Mesenchymal stem cell (in vitro differentiated cells and primary cell): ENCODE data around the gene KRTAP10-12. TPM values are rescaled to one million over a fixed set of nuclear protein-coding genes. Genes with fewer than 3 reads are reported as not detected.
"Not testable (repeated sequence)": the region's sequence is repeated elsewhere in the genome, so short reads cannot be mapped to it uniquely, and the experiment has no call there.

Source experiments
- DNase-seq: peaks from one replicate; pipeline ENCODE4 v3.0.0-alpha.2; 2013
- H2AFZ ChIP-seq: one replicate; pipeline ENCODE4 v1.6.1; 2013; ENCODE audit warnings: low read depth, mild to moderate bottlenecking, control low read depth, inconsistent platforms, low read length, moderate library complexity
- H2AK5ac ChIP-seq: 2 replicates; pipeline ENCODE4 v1.6.1; 2013; ENCODE audit warnings: low read length, moderate library complexity, mild to moderate bottlenecking, inconsistent platforms; ENCODE audit not compliant: severe bottlenecking
- H2BK120ac ChIP-seq: one replicate; pipeline ENCODE4 v1.6.1; 2013; ENCODE audit warnings: low read depth, mild to moderate bottlenecking, inconsistent platforms, low read length, moderate library complexity
- H2BK12ac ChIP-seq, 2 experiments: one replicate each; pipeline ENCODE4 v1.6.1; 2013; ENCODE audit warnings: inconsistent platforms in 2 of 2, low read length in 2 of 2, mild to moderate bottlenecking in 2 of 2, moderate library complexity in 2 of 2, control low read depth in 1 of 2
- H2BK15ac ChIP-seq: one replicate; pipeline ENCODE4 v1.6.1; 2013; ENCODE audit warnings: mild to moderate bottlenecking, low read depth, inconsistent platforms; ENCODE audit not compliant: poor library complexity, severe bottlenecking
- H2BK5ac ChIP-seq: 2 replicates; pipeline ENCODE4 v1.6.1; 2013; ENCODE audit warnings: low read depth, mild to moderate bottlenecking, low read length, control low read depth, inconsistent platforms; ENCODE audit not compliant: poor library complexity, severe bottlenecking
- H3K14ac ChIP-seq, 2 experiments: one replicate each; pipeline ENCODE4 v1.6.1; 2013; ENCODE audit warnings: inconsistent platforms in 2 of 2, low read length in 2 of 2, control low read depth in 1 of 2, mild to moderate bottlenecking in 1 of 2, moderate library complexity in 1 of 2
- H3K18ac ChIP-seq, 2 experiments: one replicate each; pipeline ENCODE4 v1.6.1; 2013; ENCODE audit warnings: inconsistent platforms in 2 of 2, low read length in 2 of 2, control low read depth in 1 of 2, low read depth in 1 of 2, mild to moderate bottlenecking in 1 of 2
- H3K23ac ChIP-seq, 2 experiments: one replicate each; pipeline ENCODE4 v1.6.1; 2013; ENCODE audit warnings: inconsistent platforms in 2 of 2, low read length in 2 of 2, mild to moderate bottlenecking in 2 of 2, moderate library complexity in 2 of 2, control low read depth in 1 of 2
- H3K27ac ChIP-seq: 2 replicates; pipeline ENCODE4 v1.5.1; 2013; ENCODE audit warnings: mild to moderate bottlenecking, moderate library complexity, low read length, control low read depth, inconsistent platforms; ENCODE audit not compliant: poor library complexity, severe bottlenecking
- H3K27me3 ChIP-seq, 2 experiments: 2 replicates each; pipeline versions ENCODE4 v1.6.1 to v1.7.0; 2013; ENCODE audit warnings: low read length in 2 of 2, mild to moderate bottlenecking in 2 of 2, moderate library complexity in 2 of 2, control low read depth in 1 of 2, inconsistent platforms in 1 of 2; ENCODE audit not compliant: control insufficient read depth in 1 of 2, insufficient read depth in 1 of 2
- H3K36me3 ChIP-seq, 2 experiments: 2 replicates each; pipeline versions ENCODE4 v1.6.1 to v1.7.0; 2013; ENCODE audit warnings: low read length in 2 of 2, control low read depth in 1 of 2, inconsistent platforms in 1 of 2, low read depth in 1 of 2, mild to moderate bottlenecking in 1 of 2; ENCODE audit not compliant: insufficient read depth in 2 of 2, control insufficient read depth in 1 of 2
- H3K4ac ChIP-seq, 2 experiments: one replicate each; pipeline ENCODE4 v1.6.1; 2013; ENCODE audit warnings: inconsistent platforms in 2 of 2, low read length in 2 of 2, mild to moderate bottlenecking in 2 of 2, moderate library complexity in 2 of 2, control low read depth in 1 of 2, low read depth in 1 of 2
- H3K4me1 ChIP-seq: 2 replicates; pipeline ENCODE4 v1.6.1; 2013; ENCODE audit warnings: low read depth, low read length, control low read depth; ENCODE audit not compliant: control insufficient read depth, insufficient read depth
- H3K4me2 ChIP-seq: 2 replicates; pipeline ENCODE4 v1.6.1; 2013; ENCODE audit warnings: low read length, mild to moderate bottlenecking, inconsistent platforms; ENCODE audit not compliant: poor library complexity, severe bottlenecking
- H3K4me3 ChIP-seq, 2 experiments: 2 replicates each; pipeline versions ENCODE4 v1.5.1 to v1.7.0; 2013; ENCODE audit warnings: low read length in 2 of 2, mild to moderate bottlenecking in 2 of 2, control low read depth in 1 of 2, low read depth in 1 of 2; ENCODE audit not compliant: insufficient read depth in 1 of 2
- H3K79me1 ChIP-seq: replicated peaks from 2 replicates; pipeline ENCODE4 v1.6.1; 2013; ENCODE audit warnings: mild to moderate bottlenecking, control low read depth, low read length, inconsistent platforms; ENCODE audit not compliant: poor library complexity, severe bottlenecking
- H3K9ac ChIP-seq: 2 replicates; pipeline ENCODE4 v1.7.0; 2013; ENCODE audit warnings: mild to moderate bottlenecking, low read length, moderate library complexity
- H3K9me3 ChIP-seq: 2 replicates; pipeline ENCODE4 v1.7.0; 2013; ENCODE audit warnings: mild to moderate bottlenecking, low read length; ENCODE audit not compliant: control insufficient read depth
- H4K8ac ChIP-seq: one replicate; pipeline ENCODE4 v1.6.1; 2013; ENCODE audit warnings: inconsistent platforms, mild to moderate bottlenecking, low read length, moderate library complexity
- H4K91ac ChIP-seq: one replicate; pipeline ENCODE4 v1.6.1; 2013; ENCODE audit warnings: mild to moderate bottlenecking, low read length, inconsistent platforms
- WGBS: methylation state at CpG from one replicate; pipeline ENCODE4 v1.1.7; 2013; ENCODE audit warnings: mixed read lengths; 5-methylcytosine and 5-hydroxymethylcytosine counted together
- polyA plus RNA-seq, 2 experiments: library from polyadenylated mRNA; stranded (reverse); fragments of 200-250 nt; gene quantifications; one replicate each; pipeline ENCODE4 v1.2.3, GENCODE V29; 2013

Gene KRTAP10-12, protein sequence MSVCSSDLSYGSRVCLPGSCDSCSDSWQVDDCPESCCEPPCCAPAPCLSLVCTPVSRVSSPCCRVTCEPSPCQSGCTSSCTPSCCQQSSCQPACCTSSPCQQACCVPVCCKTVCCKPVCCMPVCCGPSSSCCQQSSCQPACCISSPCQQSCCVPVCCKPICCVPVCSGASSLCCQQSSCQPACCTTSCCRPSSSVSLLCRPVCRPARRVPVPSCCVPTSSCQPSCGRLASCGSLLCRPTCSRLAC
- not detected for polyA plus RNA-seq (2013, experiment 1 of 2)
- not detected for polyA plus RNA-seq (2013, experiment 2 of 2)

DNA sequence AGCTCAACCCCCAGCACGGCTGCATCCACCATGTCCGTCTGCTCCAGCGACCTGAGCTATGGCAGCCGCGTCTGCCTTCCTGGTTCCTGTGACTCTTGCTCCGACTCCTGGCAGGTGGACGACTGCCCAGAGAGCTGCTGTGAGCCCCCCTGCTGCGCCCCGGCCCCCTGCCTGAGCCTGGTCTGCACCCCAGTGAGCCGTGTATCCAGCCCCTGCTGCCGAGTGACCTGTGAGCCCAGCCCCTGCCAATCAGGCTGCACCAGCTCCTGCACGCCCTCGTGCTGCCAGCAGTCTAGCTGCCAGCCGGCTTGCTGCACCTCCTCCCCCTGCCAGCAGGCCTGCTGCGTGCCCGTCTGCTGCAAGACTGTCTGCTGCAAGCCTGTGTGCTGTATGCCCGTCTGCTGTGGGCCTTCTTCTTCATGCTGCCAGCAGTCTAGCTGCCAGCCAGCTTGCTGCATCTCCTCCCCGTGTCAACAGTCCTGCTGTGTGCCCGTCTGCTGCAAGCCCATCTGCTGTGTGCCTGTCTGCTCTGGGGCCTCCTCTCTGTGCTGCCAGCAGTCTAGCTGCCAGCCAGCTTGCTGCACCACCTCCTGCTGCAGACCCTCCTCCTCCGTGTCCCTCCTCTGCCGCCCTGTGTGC is at the start of gene KRTAP10-12:
KRTAP10-12 (plus strand) TSS at position 1 of the 639 bp plus-strand sequence; CDS start at position 31, 30 bp downstream.
- H3K9ac ChIP-seq, H3K18ac ChIP-seq, H4K91ac ChIP-seq, DNase-seq, H2BK15ac ChIP-seq, H3K4ac ChIP-seq, H2BK5ac ChIP-seq, H3K36me3 ChIP-seq, H4K8ac ChIP-seq, H2BK12ac ChIP-seq, H2BK120ac ChIP-seq, H3K27ac ChIP-seq, H3K4me2 ChIP-seq, H3K79me1 ChIP-seq, H3K4me3 ChIP-seq, H2AK5ac ChIP-seq: not testable (repeated sequence)
- H3K4me1 ChIP-seq: peaks cover 12% of the 10 kb centered on the region
- H3K14ac ChIP-seq: peak within 1 kb of the TSS in 1 of 2 experiments; percentile 31
- peaks cover 18% of the 10 kb centered on the region for H3K9me3 ChIP-seq
- 35% methylated on average over 17 of the region's 21 CpGs for WGBS
- peak within 1 kb of the TSS; percentile 19 for H2AFZ ChIP-seq
- H3K27me3 ChIP-seq: peaks cover 60 to 67% of the 10 kb centered on the region in 2 experiments
- H3K23ac ChIP-seq: peak within 1 kb of the TSS in 1 of 2 experiments; percentile 64

DNA sequence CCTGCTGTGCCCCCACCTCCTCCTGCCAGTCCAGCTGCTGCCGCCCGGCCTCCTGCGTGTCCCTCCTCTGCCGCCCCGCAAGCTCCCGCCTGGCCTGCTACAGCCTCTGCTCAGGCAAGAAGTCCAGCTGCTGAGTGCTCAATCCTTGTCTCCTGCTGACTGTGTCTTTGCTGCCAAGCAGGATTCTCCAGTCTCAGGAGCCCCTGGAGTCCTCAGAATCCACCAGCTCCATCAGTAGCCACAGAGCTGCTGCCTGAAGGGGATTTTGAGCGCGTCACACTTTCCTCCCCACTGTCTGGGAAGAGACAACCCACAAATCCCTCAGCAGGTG is 49.8 kb upstream of the KRTAP10-12 start:
- Histone ChIP-seq H3K4me3 (no peak overlapping the region), H2BK12ac (no peak overlapping the region), H2BK15ac (no peak overlapping the region), H2BK5ac (no peak overlapping the region), H2AK5ac (no peak overlapping the region), H3K4me2 (no peak overlapping the region), H3K27ac (no peak overlapping the region), H3K36me3 (no peaks in the 10 kb centered on the region), H4K91ac (no peak overlapping the region), H4K8ac (no peak overlapping the region), H3K9ac (no peak overlapping the region), H3K79me1 (no peaks in the 10 kb centered on the region), H3K14ac (no peak overlapping the region), H2AFZ (no peak overlapping the region), H3K9me3 (peaks cover 26% of the 10 kb centered on the region), H2BK120ac (no peak overlapping the region), H3K23ac (no peak overlapping the region), H3K18ac (no peak overlapping the region), H3K4me1 (no peaks in the 10 kb centered on the region), H3K27me3 (peaks cover 3 to 10% of the 10 kb centered on the region in 2 experiments), H3K4ac (no peak overlapping the region)
- no peak for DNase-seq
- 57% methylated on average over 8 of the region's 8 CpGs for WGBS

DNA sequence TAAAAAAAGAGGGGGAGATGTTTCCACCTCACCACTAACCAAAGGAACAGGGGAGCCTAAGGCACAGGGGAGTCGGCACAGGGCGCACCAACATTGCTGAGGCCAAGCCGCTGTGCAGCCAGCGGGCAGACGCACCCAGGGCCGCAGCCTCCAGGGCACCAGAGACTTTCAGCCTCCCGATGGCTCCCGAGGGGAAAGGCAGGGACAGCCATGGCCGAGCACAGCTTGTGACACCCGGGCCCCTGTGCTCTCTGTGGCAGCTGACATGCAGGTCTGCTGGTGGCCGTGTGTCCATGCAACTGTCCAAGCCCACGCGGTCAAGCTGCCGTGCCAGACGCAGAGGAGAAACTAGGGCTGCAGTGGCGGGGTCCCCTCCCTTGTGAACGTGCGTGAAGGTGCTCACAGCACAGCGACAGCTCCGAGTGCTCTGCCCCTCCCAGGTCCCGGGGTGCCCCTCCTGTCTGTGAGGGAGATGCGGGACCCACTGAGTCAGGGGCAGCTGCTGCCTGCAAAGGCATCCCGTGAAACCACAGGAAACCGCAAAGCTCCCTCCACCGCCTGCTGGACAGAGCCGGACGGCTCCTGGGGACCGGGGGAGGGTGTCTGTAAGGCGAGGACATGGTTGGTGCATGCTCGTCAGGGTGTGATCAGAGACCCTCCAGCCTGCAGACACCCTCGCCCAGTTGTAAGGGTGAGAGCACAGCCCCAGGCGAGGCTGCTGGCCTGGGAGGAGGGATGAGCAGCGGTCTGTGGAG is 48.2 kb upstream of the KRTAP10-12 start:
- H2AFZ ChIP-seq: no peak overlapping the region
- no peak overlapping the region for H3K27ac ChIP-seq
- WGBS: 90% methylated on average over 33 of the region's 33 CpGs
- no peak overlapping the region for H2AK5ac ChIP-seq
- H2BK120ac ChIP-seq: no peak overlapping the region
- no peaks in the 10 kb centered on the region for H3K79me1 ChIP-seq
- H3K4me3 ChIP-seq: no peak overlapping the region
- H2BK12ac ChIP-seq: no peak overlapping the region
- no peak overlapping the region for H3K9ac ChIP-seq
- H3K36me3 ChIP-seq: no peaks in the 10 kb centered on the region
- H3K4me1 ChIP-seq: no peaks in the 10 kb centered on the region
- peaks cover 15% of the 10 kb centered on the region for H3K9me3 ChIP-seq
- no peak overlapping the region for H2BK5ac ChIP-seq
- H4K91ac ChIP-seq: no peak overlapping the region
- H3K18ac ChIP-seq: no peak overlapping the region
- no peak overlapping the region for H3K23ac ChIP-seq
- H4K8ac ChIP-seq: no peak overlapping the region
- no peak overlapping the region for H3K14ac ChIP-seq
- H3K27me3 ChIP-seq: peaks cover 3 to 10% of the 10 kb centered on the region in 2 experiments
- no peak overlapping the region for H3K4ac ChIP-seq
- H2BK15ac ChIP-seq: no peak overlapping the region
- no peak overlapping the region for H3K4me2 ChIP-seq
- DNase-seq: no peak

DNA sequence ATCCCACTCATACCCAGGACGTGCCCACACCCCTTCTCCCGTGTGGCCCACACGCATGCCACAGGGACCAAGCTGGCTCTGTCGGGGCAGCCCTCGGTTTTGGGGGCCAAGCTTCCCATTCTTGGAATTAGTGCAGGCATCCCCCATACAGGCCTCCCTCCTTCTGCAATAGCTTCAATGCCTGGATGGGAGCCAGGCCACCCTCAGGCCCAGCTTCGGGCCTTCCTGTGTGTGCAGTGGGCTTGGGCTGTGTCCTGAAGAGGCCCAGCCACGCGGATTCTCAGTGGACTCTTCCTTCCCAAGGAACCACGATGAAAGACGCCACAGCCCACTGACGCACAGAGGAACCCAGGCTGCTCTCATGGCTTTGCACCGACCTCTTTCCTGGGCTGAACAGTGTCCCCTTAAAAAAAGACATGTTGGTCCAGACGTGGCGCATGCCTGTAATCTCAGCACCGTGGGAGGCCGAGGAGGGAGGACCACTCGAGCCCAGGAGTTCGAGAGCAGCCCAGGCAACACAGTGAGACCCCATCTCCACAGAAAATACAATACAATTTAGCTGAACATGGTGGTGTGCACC is 47.4 kb upstream of the KRTAP10-12 start:
- 86% methylated on average over 18 of the region's 18 CpGs for WGBS
- Histone ChIP-seq H3K9ac (no peak overlapping the region), H4K91ac (no peak overlapping the region), H3K4ac (no peak overlapping the region), H2BK15ac (no peak overlapping the region), H3K4me3 (no peak overlapping the region), H3K27me3 (peaks cover 3 to 10% of the 10 kb centered on the region in 2 experiments), H3K9me3 (peaks cover 6% of the 10 kb centered on the region), H3K36me3 (no peaks in the 10 kb centered on the region), H2BK12ac (no peak overlapping the region), H2BK120ac (no peak overlapping the region), H3K4me2 (no peak overlapping the region), H2AFZ (no peak overlapping the region), H3K27ac (no peak overlapping the region), H2BK5ac (no peak overlapping the region), H3K23ac (no peak overlapping the region), H3K79me1 (no peaks in the 10 kb centered on the region), H4K8ac (no peak overlapping the region), H2AK5ac (no peak overlapping the region), H3K14ac (no peak overlapping the region), H3K4me1 (peaks cover 2% of the 10 kb centered on the region), H3K18ac (no peak overlapping the region)
- DNase-seq: no peak
